PFSK-1 (cell line): ENCODE results near the gene NAP1L4.

Experiments
- FOXP2 ChIP-seq: optimal IDR thresholded peaks from 2 replicates; pipeline ENCODE3; 2011; ENCODE audit warnings: borderline replicate concordance, control low read depth, inconsistent platforms; ENCODE audit not compliant: insufficient read depth; ENCODE audit errors: extremely low read length, extremely low read depth
- POLR2AphosphoS5 ChIP-seq: IDR thresholded peaks from 2 replicates; pipeline ENCODE4 v1.6.1; 2012; ENCODE audit warnings: low read depth, mild to moderate bottlenecking, control low read depth, low read length, moderate library complexity
- SIN3A ChIP-seq: IDR thresholded peaks from 2 replicates; pipeline ENCODE4 v1.6.1; 2012; ENCODE audit warnings: mild to moderate bottlenecking, low read length, moderate library complexity, borderline replicate concordance; ENCODE audit not compliant: insufficient read depth
- TAF1 ChIP-seq: IDR thresholded peaks from 2 replicates; pipeline ENCODE4 v1.6.1; 2012; ENCODE audit warnings: low read length, control low read depth, borderline replicate concordance; ENCODE audit not compliant: insufficient read depth
- TF ChIP-seq, protein P1 (sequence below), 2 experiments: IDR thresholded peaks; 2 replicates each; pipeline versions ENCODE4 v1.6.1 to v1.8.0; 2011 to 2012; ENCODE audit warnings: low read depth in 2 of 2, low read length in 2 of 2, control low read depth in 1 of 2, inconsistent platforms in 1 of 2, mild to moderate bottlenecking in 1 of 2, moderate library complexity in 1 of 2; ENCODE audit not compliant: insufficient read depth in 1 of 2

Gene NAP1L4

DNA sequence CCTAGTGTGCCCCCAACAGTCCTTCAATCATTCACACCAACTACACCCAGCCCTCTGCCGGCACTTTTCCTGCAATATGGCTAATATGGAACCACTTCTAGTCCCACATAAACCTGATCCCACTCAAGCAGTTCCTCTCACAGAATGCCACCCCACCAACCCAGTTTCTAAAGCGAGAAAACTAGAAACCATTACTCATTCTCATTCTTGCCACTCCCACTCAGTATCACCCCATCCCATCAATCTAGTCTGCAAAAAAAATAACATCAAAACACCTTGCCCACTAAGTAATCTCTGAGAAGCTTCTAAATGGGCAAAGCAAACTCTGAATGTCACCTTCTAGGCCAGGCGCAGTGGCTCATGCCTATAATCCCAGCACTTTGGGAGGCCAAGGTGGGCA is 17.9 kb downstream of the NAP1L4 start:
- TF ChIP-seq FOXP2 (no peak), TAF1 (no peak), SIN3A (no peak), POLR2AphosphoS5 (no peak)

DNA sequence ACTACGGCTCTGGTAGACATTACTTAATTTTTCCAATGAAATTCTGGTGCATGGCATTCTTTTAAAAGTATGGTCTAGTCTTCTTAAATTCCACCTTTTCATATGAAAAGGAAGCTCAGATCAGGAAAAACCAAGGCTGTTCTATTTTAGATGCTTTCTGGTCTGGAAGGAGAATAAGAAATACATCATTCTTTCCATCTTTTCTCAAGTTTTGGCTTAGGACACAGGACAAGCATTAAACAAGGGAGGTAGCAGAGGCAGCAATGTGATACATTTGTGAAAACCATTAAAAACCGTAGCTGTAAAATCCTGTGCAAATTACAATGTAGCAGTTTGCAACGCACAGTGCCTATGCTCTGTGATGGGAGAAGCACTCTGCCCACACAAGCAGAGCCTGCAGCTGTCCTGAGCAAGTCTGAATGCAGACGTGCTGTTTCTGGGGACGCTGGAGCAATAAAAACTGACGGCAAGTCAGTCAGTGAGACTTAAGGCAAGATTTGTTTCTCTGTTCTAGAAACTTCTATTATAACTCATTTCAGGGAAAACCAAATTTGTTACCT is 23.7 kb downstream of the NAP1L4 start:
- TF ChIP-seq TAF1 (no peak), SIN3A (no peak), FOXP2 (no peak), POLR2AphosphoS5 (no peak)
- TF ChIP-seq, protein P1, sequence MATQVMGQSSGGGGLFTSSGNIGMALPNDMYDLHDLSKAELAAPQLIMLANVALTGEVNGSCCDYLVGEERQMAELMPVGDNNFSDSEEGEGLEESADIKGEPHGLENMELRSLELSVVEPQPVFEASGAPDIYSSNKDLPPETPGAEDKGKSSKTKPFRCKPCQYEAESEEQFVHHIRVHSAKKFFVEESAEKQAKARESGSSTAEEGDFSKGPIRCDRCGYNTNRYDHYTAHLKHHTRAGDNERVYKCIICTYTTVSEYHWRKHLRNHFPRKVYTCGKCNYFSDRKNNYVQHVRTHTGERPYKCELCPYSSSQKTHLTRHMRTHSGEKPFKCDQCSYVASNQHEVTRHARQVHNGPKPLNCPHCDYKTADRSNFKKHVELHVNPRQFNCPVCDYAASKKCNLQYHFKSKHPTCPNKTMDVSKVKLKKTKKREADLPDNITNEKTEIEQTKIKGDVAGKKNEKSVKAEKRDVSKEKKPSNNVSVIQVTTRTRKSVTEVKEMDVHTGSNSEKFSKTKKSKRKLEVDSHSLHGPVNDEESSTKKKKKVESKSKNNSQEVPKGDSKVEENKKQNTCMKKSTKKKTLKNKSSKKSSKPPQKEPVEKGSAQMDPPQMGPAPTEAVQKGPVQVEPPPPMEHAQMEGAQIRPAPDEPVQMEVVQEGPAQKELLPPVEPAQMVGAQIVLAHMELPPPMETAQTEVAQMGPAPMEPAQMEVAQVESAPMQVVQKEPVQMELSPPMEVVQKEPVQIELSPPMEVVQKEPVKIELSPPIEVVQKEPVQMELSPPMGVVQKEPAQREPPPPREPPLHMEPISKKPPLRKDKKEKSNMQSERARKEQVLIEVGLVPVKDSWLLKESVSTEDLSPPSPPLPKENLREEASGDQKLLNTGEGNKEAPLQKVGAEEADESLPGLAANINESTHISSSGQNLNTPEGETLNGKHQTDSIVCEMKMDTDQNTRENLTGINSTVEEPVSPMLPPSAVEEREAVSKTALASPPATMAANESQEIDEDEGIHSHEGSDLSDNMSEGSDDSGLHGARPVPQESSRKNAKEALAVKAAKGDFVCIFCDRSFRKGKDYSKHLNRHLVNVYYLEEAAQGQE (IDR thresholded peaks at IDR 0.05; ENCODE audit: insufficient read depth in 1 of 2, low read depth in 2 of 2, low read length in 2 of 2), result no peak

DNA sequence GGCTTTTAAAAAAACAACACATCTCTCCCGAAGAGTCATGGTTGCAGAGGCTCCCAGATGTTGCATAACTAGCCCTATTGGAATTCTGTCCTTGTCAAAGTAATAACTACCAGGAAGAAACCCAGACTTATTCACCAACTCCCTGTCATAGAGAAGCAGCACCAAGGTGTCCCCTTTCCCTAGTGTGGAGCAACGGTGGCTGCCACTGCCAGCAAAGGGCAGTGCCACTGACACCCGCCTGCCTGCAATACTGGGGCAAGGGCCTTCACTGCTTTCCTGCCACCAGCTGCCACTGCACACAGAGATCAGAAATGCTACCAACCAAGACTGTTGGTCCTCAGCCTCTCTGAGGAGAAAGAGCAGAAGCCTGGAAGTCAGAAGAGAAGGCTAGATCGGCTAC is 27.3 kb downstream of the NAP1L4 start:
- no peak for TF ChIP-seq SIN3A
- TF ChIP-seq, protein P1 (IDR thresholded peaks at IDR 0.05; ENCODE audit: insufficient read depth in 1 of 2, low read depth in 2 of 2, low read length in 2 of 2), result no peak
- TF ChIP-seq FOXP2, result no peak
- TF ChIP-seq POLR2AphosphoS5, result no peak
- TF ChIP-seq TAF1, result no peak

DNA sequence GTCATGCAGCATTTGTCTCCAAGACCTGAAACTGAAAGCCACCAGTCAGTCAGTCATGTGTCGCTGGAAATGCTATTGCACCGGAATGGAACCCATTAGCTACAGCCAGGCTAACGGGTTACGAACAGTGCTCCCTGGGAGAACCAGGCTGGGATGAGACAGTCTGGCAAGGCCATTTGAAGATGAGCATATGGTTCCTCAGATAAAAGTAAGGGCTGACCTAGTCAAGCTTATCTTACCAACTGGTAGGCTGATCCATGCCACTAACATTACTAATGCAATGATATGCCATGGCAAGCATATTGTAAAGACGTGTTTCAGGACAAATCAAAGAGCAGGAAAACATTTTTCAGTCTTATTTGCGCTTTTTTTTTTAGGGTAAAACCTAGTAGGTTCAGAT is 28.4 kb downstream of the NAP1L4 start:
- TF ChIP-seq FOXP2, result no peak
- no peak for TF ChIP-seq TAF1
- no peak for TF ChIP-seq POLR2AphosphoS5
- TF ChIP-seq, protein P1 (IDR thresholded peaks at IDR 0.05; ENCODE audit: insufficient read depth in 1 of 2, low read depth in 2 of 2, low read length in 2 of 2), result no peak
- TF ChIP-seq SIN3A, result no peak

DNA sequence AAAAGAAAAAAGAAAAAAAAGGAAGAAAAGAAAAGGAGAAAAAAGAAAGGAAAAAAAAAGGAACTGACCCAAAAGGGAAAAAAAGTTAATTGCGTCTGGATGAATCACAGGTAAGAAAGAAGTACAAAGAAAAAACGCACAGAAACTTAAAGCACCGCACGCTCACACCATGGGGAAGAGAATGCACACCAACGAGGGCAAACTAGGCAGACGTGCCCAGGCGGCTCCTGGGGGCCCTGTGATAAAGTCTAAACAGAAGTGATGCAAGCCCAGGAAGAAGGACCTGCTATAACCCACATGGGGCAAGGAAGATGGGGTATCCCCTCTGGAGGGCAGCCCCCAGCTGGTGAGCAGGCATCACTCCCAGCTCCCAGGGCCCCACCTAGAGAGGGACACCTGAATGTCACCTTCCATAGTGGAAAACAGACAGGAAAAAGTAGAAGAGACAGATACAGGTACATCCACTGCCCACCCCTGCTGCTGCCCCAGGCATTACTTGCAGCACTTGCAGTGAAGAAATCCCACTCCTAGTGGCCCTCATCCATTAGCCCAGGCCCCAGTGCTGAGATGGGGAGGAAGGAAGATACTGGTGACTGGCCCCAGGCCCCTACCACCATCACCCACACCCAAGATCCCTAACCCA is 28.9 kb downstream of the NAP1L4 start:
- TF ChIP-seq SIN3A (no peak), FOXP2 (no peak)

DNA sequence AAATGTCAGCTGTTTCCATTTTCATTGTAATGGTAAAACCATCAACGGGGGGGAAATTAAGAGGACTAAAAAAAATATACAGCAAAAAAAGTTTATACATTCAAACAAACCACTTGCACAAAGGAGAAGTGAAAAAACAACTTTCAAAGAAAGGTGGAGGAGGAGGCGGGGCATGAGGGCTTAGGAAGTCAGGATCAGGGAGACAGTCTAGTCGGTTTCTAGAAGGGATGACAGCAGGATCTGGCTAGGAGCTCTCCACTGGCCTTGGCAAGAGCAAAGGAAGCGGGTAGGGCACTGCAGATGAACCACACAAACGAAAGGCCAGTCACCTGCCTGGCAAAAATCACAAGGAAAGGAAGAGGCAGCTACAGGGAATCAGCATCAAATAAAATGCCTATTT is 31.0 kb downstream of the NAP1L4 start:
- TF ChIP-seq, protein P1 (IDR thresholded peaks at IDR 0.05; ENCODE audit: insufficient read depth in 1 of 2, low read depth in 2 of 2, low read length in 2 of 2), result no peak
- no peak for TF ChIP-seq TAF1
- no peak for TF ChIP-seq SIN3A
- TF ChIP-seq FOXP2, result no peak
- TF ChIP-seq POLR2AphosphoS5, result no peak
